Middle frontal gyrus (tissue), 1 donor: Measurements from ENCODE around the gene INPP5A.

Source experiments
- DNase-seq: peaks from one replicate; pipeline ENCODE4 v3.0.0-alpha.2; 2015; ENCODE audit warnings: low spot score; ENCODE audit errors: extremely low spot score

The INPP5A gene

DNA sequence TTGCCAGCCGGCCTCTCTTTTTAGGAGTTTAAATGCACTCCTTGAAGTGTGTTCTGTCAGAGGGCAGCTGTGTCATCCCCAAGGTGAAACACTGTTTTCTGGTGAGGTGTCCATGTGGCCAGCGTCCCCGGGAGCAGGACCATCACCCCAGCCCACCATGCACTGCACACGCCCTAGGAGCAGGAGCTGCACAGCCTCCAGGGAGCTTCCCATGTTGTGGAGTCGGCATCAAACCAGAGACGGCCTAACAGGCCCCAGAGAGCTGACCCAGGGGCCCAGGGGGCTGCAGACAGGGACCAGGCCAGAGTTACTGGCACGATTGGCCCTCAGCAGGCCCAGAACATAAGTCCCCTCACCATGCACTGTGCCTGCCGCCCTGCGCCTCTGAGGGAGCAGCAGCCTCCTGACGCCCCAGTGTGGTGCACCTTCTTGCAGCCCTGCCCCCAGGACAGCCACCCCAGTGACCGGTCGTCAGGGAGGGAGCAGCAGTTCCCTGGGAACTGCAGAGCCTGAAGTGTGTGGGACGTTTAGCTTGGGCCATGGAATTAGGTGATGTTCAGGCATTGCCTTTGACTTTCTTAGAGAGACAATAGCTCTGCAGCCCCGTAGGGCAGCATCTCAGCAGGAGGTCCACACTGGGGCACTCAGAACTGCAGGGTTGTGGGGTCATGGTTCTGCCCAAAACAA, 150.4 kb downstream of the INPP5A start:
- no peak for DNase-seq

DNA sequence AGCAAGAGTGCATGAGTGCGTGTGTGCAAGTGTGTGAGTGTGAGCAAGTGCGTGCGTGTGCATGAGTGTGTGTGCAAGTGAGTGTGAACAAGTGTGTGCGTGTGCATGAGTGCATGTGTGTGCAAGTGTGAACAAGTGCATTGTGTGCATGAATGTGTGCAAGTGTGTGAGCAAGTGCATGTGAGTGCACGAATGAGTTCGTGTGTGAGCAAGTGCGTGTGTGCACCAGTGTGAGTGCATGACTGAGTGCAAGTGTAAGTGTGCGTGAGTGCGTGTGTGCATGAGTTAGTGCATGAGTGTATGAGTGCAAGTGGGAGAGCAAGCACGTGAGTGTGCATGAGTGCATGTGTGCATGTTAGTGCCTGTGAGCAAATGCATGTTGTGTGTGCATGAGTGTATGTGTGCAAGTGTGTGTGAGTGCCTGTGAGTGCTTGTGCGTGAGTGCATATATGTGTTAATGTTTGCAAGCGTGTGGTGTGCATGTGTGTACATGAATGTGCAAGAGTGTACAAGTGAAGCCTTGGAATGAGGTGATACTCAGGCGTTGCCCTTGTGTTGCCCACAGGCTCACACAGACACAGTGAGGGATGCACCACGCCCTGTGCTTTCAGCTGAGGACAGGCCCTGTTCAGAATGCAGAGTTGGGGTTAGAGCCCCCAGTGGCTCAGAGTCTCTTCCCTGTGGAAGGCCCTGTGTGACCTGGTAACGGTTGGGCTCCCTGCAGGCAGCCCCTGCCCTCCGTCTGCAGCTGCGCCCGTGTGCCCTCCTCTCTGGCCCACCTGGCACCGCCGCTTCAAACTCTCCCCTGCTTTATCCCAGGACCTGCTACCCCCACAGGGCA, 151.2 kb downstream of the INPP5A start:
- DNase-seq: no peak

DNA sequence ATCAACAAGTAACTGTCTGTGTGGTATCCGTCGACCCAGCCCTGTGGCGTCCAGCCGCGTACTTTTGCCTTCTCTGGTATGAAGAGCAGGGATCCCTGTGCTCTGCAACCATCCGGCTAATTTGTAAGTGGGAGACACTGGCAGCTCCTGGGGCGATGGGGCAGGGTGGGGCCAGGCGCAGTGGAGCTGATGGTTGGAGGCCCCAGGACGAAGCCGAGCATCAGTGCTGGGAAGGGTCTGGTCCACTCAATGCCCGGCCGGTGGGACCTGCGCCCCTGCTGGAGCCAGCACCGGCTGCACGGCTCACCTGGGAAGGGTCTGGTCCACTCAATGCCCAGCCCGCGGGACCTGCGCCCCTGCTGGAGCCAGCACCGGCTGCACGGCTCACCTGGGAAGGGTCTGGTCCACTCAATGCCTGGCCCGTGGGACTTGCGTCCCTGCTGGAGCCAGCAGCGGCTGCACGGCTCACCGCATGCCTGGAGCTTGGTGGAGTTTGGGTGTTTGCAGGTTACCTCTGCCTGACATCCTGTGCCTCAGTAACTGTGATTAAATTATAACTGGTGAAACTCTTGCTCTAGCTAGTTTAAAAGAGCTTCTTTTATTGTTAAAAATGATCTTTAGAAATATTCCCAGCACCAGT, 152.3 kb downstream of the INPP5A start:
- DNase-seq: no peak

DNA sequence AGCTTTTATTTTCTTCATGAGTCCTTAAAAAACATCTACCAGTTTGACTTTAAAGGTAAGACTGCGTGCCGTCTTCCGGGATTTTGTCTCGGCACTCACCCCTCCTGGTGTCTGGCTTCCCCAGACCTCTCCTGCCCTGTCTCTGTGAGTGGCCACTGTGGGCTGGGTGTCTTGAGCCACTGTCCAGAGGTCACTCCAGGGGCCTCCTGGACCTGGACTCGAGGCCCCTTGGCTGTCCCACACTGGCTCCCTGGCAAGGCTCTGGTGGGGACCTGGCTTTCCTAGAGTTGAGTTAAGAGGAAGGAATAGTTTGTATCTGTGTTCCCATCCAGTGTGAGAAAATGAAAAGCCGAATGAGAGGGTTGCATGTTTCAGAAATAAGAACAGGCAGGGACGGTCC, 152.8 kb downstream of the INPP5A start:
- DNase-seq: no peak

DNA sequence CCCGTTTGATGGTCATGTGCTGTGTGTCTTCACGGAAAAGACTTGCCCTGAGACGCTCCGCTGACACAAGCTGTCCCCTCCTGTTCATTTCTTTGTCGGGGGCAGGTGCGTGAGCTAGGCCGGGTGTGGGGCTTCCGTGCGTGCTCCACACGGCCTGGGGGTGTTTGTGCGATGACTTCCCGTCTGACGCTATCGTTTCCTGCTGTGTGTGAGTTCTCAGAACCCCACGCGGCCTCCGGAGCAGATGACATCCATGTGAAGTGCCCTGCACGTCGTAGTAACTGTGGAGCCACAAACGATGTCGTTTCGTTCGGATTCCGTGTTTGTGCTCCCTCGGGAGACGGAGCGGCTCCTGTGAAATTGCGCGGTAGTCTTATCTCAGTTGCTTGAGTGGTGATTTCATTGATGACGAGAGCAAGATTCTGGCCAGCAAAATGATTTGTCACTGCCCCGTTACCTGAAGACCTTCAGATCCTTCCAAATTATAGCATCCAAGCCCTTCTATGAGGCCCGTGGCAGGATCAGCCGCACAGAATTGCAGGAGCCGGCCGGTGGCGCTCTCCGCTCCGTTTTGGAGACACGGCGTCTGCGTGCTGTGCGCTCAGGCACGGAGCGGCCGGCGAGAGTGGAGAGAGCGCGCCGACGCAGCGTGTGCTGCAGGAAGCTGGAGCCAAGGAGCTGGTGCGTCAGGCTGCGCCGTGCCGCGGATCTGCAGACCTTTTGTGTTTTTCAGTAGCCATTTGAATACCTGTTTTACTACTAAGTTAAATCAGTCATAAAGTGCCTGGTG, 153.4 kb downstream of the INPP5A start:
- DNase-seq: no peak

DNA sequence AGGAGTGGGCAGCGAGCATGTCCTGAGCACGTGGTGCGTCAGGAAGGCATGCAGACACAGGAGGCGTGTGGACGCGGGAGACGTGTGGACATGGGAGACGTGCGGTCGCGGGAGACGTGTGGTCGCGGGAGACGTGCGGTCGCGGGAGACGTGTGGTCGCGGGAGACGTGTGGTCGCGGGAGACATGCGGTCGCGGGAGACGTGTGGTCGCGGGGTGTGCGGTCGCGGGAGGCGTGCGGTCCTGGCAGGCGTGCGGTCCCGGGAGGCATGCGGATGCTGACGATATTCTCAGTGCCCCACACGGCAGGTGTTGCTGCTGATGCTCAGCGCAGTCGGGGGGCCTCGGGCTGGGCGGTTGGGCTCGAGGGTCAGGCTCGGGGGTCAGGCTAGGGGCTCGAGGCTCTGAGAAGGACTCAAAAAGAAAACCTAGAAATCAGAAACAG, 154.1 kb downstream of the INPP5A start:
- no peak for DNase-seq

DNA sequence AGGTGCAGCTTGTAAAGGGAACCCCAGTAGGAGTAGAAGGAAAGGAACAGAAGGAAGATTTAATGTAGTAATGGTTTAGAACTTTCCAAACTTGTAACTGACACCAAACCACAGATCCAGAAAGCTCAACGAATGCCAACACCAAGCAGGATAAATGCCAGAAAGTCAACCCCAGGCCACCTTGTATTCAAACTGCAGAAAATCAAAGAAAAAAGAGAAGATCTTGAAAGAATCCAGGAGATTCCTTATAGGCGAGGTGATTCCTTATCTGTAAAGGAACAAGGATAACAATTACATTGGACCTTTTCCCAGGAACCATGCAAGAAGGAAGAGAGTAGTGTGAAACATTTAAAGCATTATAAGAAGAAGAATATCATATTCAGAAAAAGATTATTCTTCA, 154.7 kb downstream of the INPP5A start:
- DNase-seq: no peak

DNA sequence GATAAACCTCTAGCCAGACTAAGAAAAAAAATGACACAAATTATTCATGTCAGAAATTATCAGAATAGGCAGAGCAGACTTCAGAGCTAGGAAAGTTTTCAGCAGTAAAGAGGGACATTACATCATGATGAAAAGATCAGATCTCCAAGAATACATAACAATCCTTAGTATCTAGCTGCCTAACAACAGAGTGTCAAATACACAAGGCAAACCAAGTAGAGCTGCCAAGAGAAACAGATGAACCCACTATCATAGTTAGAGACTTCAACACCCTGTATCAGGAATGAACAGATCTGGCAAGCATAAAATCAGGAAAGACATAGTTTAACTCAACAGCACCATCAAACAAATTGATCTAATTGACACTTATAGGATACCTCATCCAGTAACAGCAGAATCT, 156.1 kb downstream of the INPP5A start:
- no peak for DNase-seq

DNA sequence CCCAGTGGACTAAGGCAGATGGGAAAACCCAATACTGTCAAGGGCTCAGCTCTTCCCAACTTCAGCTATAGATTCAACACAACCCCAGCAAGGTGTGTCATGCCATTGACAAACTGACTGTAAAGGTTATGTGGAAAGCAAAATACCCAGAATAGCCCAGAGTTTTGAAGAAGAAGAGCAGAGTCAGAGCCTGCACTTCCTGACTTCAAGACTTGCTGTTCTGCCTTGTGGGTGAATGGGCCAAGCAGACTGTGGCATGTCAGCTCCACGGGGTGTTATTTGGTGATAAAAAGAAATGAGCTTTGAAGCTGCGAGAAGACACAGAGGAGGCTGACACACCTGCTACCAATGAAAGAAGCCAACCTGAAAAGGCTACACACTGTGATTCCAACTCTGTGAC, 158.6 kb downstream of the INPP5A start:
- DNase-seq: no peak

DNA sequence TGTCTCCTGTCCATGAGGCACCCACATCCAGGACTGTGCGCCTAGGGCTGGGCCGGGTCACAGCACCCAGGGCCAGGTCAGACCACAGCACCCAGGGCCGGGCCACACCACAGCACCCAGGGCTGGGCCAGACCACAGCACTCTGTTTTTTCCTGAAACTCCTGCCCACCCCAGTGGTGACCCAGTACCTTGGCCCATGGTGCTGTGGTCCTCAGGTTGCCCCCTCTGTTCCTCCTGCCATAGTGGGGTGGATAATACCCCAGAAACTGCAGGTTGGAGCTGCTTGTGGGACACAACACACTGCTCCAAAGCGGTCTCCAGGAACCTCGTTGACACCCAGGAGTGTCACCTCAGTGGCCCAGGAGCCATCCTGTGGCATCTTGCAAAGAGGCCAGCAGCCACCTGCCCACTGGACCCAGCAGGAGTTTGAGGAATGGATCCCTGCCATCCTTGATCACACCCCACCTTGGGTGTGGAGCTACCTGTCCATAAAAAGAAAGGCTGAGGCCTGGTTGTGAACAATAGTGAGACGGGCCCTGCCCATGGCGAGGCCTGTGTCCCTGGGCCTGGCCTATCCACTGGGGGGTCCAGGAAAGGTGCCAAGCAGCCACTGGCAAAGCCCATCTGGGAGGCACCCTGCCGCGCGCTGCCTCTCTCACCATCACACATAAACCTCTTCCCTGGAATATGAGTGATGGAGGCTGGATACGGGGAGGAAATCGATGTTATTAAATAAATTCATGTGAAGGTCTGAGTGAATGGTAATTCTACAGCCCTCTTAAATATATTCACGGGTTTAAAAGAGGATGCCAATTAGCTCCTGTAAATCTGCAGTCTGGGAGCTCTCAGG, 159.4 kb downstream of the INPP5A start:
- no peak for DNase-seq

DNA sequence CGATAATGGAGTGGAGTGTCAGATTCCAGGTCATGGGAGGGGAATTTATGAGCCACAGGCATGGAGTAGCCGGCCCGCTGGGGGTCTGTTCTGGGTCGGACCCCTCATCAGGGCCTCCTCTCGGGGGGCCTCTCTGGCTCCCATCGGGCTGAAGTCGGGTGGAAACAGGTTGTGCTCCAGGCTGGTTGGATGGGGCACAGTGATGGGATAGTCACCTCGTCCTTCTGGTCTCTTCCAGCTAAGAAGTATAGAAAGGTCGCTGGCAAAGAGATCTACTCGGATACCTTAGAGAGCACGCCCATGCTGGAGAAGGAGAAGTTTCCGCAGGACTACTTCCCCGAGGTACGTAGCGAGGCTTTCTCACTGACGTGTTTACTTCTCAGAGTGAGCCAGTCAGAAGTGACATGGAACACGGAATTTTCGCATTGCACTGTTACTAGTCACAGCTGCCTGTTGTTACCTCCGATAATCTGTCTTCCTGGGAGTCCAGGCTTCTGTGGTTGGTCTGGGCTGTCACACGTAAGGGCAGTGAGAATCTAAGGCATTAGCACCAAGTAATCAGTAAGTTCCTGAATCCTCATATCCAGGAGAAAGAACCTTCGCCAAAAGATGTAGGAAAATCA, 160.1 kb downstream of the INPP5A start:
- no peak for DNase-seq

DNA sequence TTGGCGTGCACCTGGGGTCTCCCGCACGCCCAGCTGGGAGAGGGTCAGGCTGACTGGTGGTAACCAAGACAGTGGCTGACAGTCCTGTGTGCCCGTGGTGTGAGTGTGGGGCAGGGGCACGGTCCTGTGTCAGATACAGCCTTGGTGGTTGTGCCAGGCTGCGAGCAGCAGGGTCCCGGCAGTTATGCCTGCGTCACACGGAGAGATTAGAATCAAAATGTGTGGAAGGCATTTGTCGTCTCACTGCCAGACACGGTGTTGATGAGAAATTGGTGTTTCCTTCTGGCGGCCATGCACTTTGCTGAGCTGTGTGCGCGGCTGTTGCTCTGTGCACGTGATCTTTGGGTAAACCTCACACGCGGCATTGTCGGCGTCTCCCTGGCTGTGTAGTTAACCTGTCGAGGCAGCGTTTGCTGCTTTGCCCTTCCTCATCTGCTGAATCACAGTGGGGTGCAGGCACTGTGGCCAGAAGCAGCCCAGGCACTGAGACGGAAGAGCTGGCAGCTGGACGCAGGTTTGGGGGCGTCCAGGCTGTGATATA, 160.7 kb downstream of the INPP5A start:
- no peak for DNase-seq

DNA sequence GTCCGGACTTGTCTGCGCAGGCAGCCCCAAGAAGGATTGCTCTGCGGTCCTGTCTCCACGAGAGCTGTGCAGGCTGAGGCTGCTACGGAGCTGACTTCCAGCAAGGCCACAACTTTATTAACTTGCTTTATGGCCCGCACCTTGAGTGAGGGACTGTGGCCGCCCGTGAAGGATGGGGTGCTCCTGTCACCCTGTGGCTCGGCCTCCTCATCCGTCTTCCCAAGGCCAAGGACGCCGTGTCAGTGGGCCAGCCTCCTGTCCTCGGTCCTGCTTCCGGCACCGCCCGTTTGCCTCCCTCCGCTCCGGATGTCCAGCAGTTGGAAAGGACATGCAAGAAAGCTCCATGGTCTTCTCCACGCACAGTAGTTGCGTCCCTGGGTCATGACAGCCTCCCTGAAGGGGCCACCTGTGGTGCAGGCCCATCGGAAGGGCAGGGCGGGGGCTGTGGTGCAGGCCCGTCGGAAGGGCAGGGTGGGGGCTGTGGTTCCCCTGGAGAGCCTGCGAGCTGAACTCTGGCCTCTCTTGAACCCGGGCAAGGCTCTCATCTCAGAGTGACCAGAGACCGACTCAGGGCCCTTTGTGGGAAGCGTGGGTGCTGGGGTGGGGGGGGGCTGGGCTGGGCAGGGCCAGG, 161.3 kb downstream of the INPP5A start:
- no peak for DNase-seq

DNA sequence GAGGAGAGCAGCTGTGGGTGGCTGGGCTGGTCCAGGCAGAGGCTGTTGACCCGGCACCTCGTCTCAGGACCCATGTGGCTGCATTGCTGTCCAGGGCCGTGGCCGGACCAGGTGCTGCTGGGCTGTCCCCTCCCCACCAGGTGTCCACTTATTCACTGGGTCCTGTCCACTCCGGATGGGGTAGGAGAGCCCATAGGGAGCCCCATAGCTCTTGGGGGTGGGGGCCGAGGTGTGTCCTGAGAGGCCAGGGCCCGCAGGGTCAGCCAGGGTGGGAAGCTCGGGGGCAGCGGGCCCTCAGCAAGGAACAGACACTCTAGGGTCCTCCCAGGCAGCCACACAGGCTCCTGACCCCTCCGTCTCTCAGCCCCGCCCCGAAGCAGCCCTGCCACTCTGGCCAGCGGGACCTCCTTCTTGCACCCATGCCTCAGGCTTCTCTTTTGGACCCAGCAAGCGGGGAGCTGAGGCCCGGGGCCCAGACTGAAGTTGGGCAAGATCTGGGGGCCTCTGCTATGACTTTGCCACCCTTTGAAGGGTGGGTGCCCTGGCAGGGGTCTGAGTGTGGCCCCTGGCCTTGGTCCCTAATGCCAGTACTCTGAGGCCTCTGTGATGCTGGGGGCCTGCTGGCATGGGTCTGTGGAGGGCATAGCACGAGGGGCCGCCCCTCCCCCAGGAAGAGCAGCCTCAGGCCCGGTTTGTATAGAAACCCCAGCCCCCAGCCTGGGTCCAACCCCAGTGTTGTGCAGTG, 162.0 kb downstream of the INPP5A start:
- DNase-seq: no peak

DNA sequence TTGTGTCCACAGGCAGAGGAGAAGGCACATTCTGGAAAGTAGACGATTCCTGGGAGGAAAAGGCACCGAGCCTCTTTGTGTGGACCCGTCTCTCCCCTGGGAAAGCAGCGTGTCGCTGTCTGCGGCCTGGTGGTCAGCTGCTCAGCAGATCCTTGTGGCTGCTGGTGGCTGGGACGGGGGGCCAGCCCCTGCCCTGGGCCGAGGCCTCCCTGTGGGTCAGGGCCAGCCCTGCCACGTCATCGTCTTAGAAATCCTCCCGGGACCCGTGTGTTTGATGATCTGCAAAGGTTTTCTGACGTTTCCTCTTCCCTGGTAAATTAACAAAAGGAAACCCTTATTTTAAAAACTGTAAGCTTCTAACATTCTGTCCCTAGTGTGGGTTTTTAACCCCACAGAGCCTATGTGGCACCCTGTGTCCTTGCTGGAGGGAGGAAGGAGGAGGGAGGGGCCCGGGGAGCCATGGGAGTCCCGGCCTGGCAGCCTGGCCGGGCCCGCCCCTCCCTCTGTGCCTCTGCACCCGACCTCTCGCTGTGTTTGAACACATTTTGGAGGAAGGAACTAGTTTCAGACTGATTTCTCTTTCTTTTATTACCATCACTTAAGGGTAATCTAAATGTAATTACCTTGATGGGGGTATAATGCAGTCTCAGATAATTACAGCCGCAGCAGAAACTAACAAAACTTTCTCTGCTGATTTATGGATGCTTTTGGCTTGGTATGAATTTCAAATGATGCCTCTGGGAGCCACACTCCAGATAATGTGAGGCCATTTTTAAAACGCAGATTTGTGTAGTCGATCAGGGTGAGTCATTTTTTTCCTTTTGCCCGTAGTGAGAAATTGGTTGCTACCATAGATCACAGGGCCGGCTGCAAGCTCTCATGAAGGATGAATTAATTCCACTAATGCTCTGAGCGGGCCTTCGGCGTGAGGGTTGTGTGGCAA, 162.8 kb downstream of the INPP5A start:
- no peak for DNase-seq

DNA sequence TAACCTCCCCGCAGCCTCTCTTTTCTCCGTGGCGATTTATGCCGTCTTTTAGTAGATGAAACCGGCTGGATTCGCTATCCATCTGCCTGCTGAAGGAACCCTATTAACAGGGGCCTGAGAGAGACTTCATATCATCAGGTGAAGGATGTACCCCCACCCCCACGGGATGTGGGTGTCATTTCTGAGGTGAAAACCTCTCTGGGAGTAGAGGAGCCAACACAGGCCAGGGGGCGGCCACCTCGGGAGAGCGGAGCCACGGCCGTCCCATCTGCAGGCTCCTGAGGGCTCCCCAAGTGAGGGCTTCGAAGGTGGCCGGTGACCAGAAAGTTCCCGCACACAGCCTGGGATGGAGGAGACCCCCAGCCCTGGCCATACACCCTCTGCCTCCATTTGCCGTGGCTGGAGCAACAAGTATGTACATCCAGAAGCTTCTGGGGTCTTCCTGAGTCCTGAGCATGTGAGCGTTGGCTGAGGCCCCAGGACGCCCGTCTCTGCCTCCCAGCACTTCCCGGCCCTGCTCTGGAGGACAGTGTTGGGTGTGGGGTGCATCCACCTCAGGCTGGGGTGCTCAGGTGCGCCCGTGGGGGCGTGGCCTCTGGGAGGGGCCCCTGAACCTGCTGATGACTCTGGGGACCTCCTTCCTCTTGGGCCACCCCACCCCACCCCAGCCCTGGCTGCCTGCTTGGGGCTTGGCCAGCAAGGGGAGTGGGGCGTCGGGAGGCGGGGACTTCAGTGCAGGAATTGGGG, 163.7 kb downstream of the INPP5A start:
- no peak for DNase-seq

DNA sequence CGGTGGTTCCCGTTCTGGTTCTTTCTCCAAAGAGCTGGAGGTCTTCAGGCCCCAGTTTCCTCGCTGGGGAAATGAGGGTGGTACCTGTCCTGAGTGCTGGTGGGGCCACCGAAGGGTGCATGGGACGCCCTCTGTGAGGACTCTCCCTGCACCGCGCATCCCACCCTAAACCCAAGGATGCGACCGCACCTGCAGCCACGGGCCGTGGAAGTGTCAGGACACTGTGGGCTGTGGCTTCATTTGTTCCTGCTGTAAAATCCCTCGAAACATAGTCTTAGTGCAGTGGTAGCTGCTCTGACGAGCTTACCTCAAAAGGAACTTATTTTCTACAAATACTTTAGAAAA, 164.2 kb downstream of the INPP5A start:
- DNase-seq: no peak
